GM21786 (cell line): ENCODE results near the gene RNF223.
"Not testable (repeated sequence)": the region's sequence is repeated elsewhere in the genome, so short reads cannot be mapped to it uniquely, and the experiment has no call there.

Experiments used
- ATAC-seq: cut with Tn5 transposase; IDR thresholded peaks from one replicate; pipeline ENCODE4 v1.9.1; 2021; ENCODE audit not compliant: unreplicated experiment

Gene RNF223

DNA sequence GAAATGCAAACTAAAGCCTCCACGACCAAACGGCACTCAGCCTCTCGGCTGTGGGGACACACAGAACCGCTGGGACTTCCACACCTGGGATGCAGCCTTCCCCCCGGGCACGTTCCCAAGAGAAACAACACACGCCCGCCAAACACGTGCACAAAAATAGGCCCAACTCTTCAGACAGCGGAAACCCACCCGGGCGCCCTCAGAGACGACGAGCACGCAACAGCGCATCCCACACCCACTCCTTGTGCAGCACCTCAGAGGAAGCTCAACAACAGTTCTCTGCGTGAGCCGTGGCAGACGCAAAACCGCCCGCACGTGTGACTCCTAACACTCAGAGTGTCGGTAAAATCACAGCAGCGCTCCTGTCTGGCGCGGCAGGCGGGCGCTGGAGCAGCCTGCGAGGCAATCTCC lies 36.5 kb upstream of the RNF223 start:
- ATAC-seq, result no peak

DNA sequence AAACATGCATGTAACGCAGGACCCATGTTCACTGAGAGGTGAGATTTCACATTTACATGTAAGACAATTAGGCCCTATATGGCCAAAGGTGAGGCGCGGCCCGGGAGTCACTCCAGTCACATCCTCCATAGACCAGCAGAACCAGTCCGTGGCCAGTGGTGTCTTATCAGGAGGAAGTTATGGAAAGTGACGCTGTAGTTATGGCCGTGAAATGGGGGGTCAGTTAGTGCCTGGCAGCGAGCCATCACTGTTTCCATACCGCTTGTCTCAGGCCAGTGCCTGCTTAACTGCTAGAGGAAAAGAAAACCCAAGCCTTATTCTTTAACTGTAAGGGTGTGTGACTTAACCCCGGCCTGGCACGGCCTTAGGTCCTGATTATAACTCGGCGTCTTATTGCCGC lies 35.6 kb upstream of the RNF223 start:
- no peak for ATAC-seq

DNA sequence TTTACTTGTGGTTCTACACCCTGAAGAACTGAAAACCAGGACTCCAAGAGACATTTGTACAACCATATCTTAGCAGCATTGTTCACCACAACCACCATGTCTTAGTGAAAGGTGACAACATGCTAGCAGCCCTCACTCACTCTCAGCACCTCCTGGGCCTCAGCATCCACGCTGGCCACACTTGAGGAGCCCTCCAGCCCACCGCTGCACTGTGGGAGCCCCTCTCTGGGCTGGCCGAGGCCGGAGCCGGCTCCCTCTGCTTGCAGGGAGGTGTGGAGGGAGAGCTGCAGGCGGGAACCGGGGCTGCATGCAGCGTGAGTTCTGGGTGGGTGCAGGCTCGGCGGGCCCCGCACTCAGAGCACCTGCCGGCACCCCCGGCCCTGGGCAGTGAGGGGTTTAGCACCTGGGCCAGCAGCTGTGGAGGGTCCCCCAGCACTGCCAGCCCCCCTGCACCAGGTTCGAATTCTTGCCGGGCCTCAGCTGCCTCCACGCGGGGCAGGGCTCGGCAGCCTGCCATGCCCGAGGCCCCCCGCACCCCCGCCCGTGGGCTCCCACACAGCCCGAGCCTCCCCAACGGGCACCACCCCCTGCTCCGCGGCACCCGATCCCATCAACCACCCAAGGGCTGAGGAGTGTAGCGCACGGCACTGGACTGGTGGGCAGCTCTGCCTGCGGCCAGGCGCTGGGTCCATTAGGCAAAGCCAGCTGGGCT lies 32.6 kb upstream of the RNF223 start:
- ATAC-seq, result no peak

DNA sequence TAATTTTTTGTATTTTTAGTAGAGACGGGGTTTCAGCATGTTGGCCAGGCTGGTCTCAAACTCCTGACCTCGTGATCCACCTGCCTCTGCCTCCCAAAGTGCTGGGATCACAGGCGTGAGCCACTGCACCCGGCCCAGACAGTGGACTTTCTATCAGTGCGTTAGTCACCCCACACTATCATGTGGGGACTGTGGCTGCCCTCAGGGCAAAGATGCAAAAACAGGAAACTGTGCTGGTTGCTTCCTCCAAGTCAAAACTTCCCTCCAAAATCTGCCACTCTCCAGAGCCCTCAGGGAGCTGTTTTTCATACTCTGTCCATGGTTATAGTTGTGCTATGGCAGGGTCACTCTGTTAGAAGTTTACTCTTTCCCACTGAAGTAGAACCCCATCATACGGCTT lies 30.0 kb upstream of the RNF223 start:
- ATAC-seq, result not testable (repeated sequence)

DNA sequence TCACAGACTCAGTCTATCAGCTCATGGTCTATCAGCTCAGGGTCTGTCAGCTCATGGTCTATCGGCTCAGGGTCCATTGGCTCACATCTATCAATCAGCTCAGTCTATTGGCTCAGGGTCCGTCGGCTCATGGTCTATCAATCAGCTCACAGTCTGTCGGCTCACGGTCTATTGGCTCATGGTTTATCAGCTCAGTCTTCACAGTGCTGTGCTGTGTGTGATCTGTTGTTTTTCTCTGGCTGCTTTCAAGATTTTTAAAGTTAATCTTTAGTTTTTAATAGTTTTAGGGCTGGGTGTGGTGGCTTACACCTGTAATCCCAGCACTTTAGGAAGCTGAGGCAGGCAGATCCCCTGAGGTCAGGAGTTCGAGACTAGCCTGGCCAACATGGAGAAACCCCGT lies 27.4 kb upstream of the RNF223 start:
- no peak for ATAC-seq

DNA sequence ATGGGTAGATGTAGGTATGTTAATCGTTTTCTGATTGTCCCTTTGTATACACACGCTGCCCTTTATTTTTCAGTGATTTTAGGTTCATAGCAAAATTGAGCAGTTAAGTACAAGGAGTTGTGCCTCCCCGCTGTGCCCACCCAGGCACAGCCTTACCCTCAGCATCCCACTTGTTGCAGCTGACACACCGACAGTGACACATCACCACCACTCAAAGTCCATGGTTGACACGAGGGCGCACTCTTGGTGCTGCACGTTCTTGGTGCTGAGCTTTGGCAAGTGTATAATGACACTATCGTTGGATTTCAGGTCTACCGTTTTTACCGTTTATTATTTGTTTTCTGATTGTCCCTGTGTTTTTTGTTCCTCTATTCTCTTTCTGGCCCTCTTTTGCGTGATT lies 26.2 kb upstream of the RNF223 start:
- ATAC-seq, result no peak

DNA sequence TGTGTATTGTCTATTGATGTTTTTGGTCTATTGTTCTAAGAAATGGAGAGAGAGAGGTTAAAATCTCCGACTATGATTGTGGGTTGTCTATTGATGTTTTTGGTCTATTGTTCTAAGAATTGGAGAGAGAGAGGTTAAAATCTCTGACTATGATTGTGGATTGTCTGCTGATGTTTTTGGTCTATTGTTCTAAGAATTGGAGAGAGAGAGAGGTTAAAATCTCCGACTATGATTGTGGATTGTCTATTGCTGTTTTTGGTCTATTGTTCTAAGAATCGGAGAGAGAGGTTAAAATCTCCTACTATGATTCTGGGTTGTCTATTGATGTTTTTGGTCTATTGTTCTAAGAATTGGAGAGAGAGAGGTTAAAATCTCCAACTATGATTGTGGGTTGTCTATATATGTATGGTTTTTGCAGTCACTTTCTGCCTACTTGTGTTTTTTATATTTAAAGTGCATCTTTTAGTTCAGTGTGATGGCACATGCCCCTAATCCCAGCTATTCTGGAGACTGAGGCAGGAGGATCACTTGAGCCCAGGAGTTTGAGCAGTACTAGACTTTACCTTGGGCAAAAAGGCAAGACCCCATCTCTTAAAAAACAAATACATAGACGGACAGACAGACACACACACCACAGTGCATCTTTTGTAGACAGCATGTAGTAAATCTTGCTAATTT lies 25.5 kb upstream of the RNF223 start:
- ATAC-seq, result no peak

DNA sequence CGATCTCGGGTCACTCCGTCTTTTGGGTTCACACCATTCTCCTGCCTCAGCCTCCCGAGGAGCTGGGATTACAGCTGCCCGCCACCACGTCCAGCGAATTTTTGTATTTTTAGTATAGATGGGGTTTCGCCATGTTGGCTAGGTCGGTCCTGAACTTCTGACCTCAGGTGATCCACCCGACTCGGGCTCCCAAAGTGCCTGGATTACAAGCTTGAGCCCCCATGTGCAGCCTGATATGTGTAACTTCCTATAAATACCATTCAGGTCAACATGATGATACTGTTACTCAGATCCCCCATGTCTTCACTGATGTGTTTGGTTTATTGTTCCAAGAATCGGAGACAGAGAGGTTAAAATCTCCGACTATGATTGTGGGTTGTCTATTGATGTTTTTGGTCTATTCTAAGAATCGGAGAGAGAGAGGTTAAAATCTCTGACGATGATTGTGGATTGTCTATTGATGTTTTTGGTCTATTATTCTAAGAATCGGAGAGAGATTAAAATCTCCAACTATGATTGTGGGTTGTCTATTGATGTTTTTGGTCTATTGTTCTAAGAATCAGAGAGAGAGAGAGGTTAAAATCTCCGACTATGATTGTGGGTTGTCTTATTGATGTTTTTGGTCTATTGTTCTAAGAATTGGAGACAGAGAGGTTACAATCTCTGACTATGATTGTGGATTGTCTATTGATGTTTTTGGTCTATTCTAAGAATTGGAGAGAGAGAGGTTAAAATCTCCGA lies 24.7 kb upstream of the RNF223 start:
- no peak for ATAC-seq

DNA sequence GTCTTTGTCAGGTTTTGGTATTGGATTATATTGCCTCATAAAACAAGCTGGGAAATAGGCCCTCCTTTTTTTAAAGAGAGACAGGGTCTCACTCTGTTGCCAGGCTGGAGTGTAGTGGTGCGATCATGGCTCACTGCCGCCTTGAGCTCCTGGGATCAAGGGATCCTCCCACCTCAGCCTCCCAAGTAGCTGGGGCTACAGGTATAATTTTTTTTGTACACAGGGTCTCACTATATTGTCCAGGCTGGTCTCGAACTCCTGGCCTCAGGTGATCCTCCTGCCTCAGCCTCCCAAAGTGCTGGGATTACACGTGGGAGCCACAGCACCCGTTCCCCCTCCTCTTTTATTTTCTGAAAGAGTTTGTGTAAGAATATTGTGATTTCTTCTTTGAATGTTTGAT lies 22.0 kb upstream of the RNF223 start:
- ATAC-seq, result not testable (repeated sequence)

DNA sequence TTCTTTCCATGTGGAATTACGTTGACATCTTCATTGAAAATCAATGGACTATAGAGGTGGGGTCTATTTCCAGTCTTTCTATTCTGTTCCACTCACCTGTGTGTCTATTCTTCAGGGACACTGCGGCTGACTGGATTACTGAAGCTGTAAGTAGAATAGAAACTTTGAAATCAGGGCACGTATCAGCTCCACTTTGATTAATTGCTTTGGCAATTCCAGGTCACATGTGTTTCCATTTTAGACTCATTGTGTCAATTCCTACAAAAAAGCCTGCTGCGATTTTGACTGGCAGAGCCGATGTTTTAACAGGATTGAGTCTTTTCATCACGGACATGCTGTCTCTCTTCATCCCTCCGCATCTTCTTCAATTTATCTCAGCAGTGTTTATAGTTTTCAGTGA lies 20.9 kb upstream of the RNF223 start:
- no peak for ATAC-seq

DNA sequence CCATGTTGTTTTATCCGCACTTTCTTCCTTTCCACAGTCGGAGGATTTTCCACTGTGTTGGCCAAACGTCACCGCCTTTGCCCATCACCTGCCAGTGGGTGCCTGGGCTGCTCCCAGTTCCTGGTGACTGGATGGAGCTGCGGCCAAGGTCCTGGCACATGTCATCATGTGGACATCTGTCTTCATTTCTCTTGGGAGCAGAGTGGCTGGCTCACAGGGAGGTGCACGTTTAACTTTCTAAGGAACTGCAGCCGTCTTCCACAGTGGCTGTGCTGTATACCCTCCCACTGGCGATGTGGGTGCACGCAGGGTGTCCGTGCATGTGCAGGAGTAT lies 19.5 kb upstream of the RNF223 start:
- no peak for ATAC-seq

DNA sequence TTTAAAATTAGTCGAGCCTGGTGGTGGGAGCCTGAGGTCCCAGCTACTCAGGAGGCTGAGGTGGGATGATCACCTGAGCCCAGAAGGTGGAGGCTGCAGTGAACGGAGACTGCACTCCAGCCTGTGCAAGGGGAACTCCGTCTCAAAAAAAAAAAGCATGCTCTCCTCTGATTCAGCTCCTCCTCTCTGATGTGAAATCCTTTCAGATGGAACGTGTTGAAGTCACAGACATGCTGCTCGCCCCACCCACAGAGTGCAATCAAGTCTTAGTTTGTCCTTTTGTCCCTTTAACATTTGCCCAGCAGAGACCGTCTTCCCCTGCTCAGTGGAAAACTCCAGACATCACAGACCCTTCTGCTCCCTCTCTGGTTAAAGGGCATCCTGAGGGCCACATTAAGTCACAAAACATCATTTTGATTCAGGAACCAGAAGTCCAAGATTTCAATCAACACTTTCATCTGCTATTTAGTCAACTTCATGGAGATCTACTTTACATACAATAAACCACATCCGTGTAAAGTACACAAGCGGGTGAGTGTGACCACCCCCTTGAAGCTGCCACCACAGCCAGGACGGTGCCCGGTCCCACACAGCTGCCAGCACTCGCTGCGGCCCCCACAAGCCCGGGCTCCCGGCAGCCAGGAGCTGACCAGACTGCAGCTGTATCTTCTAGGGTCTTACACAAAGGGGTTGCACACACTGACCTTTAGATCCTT lies 18.9 kb upstream of the RNF223 start:
- no peak for ATAC-seq

DNA sequence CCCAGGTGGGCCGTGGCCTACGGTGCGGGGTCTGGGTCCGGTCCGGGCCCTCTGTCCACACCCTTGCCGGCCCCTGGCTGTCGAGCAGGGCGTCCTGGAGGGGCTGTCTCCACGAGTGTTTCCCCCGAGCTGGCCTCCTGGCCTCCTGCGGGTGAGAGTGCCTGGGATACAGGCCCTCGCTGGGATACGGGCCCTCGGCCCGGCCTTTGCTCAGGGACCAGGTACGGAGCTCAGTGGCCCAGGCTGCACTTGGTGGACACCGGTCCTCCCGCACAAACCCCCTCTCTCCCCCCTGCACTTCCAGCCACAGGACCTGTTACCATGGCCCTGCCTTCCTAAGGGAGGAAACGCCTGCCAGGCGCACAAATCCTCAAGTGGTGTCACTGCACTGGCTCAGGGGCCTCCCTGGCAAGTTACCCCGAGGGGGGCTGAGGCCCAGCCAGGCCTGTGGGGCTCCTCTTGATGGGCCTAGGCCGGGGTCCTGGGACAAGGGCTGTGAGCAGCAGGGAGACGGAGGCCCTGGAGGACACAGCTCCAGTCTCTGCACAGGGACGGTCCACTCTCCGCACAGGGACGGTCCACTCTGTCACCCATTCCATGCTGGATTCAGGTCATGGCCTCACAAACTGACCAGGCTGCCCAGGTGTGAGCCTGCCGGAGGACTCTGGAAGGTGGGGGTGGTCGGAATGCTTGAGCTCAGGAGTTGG lies 18.2 kb upstream of the RNF223 start:
- no peak for ATAC-seq

DNA sequence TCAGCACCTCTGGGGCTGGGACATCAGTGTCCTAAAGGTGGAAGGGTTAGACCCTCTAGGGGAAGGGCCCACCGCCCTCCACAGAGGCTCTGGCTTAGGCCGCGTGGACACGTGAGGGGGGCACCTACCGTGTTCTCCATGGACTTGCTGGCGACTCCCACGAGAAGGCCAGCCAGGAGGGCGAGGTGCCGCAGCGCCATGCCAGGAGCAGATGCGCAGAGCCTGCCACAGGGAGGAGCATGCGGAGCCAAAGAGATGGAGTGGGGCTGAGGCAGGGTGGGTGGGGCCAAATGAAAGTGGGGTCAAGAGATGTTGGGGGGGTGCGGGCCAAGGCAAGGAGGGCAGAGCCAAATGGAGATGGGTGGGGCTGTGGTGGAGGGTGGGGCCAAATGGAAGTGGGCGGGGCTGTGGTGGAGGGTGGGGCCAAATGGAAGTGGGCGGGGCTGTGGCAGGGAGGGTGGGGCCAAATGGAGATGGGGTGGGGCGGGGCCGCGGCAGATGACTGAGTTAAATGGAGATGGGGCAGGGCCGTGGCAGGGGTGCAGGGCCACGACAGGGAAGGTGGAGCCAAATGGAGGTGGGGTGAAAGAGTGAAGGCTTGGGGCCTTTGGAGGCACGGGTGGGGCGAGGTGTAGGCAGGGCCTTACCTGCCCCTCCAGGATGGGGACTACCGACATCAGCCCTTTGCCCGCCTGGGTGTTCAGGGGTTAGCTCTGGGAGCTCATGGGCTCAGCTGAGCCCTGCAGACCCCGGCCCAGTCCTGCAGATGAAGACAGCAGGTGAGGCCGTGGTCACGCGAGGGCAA lies 17.4 kb upstream of the RNF223 start:
- no peak for ATAC-seq

DNA sequence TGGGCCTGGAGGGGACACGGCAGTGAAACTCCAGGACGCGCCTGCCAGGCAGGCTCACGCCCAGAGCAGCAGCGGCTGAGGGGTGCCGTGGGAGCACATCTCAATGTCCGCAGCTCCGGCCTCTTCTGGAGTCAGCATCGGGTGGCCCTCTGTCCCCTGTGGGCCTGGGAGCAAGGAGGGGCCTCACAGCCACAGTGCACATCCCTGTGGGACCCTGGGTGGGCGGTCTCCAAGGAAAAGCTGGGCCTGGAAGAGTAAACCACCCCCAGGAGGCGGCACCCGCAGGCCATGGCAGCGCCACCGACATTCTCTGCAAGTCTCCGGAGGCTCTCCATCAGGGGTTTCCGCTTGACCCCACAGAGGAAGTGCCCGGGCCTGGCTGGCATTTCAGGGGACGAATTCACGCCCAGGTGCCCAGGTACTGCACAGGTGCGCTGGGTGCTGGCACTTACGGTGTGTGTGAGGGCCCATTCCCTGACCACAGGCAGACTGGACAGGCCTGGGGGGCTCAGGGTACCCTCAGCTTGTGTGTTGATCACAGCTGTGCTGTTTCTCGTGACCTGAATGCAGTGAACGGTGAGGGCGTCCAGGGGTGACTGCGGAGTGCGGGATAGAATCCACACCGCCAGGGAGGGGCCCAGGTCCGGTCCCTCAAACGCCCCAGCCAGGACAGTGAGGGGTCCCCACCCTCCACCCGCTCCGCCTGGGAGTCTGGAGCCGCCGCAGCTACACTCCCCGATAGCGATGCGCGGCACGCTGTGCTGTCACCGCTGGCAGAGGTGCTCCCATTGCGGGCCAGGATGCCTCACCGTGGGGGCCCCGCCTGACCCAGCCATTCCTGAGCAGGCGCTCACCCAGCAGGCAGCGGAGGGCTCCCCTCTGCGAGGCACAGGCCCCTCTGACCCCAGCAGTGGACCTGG lies 16.6 kb upstream of the RNF223 start:
- no peak for ATAC-seq

DNA sequence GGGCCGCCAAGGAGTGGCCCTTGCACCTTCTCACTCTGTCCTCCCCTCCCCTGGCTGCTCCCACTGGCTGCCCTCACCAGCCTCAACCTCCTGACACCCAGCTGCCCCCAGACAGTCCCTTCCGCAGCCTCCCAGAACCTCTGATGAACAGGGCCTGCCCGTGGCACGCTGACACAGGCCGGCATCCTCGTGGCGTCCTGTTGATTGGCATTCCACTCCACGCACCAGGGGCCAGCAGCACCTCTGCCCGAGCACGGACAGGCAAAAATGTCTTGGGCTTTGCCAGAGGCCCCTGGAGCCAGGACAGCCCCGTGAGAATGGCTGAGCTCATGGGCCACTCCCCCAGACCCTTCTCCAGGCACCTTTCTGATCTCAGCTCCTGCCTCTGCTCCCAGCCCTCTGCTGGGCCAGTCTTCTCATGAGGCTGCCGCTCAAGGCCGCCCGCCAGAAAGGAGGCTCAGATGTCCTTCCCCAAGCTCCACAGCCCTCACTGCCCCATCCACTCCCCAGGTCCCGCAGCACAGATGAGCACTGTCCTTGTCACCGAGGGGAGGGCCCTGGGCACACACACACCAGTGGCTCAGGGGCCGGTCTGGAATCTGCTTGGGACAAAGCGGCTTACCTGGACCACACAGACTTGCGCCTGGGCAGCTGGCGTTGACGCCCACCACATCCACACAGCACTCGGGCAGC lies 15.8 kb upstream of the RNF223 start:
- ATAC-seq, result no peak

DNA sequence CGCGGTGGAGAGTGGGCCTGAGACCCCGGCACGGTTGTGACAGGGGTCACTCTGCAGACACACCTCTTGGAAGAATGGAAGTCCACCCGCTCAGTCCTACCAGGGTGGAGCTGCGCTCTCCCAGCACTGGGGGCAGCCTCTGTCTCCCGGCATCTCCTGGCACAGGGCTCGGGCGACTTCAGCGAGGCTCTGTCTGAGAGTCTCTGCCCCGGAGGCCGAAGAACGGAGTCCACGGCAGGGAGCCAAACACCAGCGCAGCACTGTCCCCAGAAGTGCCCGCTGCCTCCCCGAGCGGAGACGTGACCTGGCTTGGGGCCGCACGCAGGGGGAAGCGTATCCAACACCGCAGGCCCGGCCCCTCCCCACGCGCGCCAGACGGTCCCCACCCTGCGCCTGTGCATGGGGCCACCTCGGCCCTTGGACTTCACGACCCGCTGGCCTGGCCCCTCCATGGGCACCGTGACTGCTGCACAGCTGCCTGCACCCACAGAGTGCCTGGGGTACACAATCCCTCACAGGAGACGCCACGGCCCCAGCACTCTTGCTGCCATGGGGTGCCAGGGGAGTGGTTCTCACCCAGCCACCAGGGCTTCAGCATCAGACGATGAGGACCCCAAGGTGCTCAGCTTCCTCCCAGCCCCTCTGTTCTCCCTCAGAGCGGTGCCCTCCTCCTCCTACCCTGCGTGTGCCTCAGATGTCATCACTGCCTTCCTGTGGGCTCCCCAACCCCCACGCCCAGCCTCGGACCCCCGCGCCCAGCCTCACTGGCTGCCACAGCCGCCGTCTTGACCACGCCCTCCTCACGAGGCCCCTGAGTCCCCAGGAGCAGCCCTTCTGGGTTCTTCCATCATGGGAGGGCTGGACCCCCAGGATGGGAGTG lies 14.9 kb upstream of the RNF223 start:
- ATAC-seq, result no peak
